Lower leg skin (tissue), 4 donors: Measurements from ENCODE around the gene SORCS2. TPM values are rescaled to one million over a fixed set of nuclear protein-coding genes. Genes with fewer than 3 reads are reported as not detected.

ENCODE experiments used
- DNase-seq, 2 donors: peaks; one replicate each; pipeline ENCODE4 v3.0.0-alpha.2; 2019; ENCODE audit warnings: low spot score in 2 of 2
- H3K4me3 ChIP-seq: fragments of 200-600 bp; sonication (generic); 2 replicates; pipeline ENCODE4 v1.5.1; 2017; ENCODE audit warnings: mild to moderate bottlenecking, low read depth; ENCODE audit not compliant: poor library complexity, severe bottlenecking
- POLR2A ChIP-seq, 2 donors: fragments of 450-650 bp; IDR thresholded peaks; one replicate each; pipeline ENCODE4 v1.6.1; 2016 to 2017; ENCODE audit warnings: antibody characterized with exemption in 2 of 2, mild to moderate bottlenecking in 1 of 2, moderate library complexity in 1 of 2
- WGBS, 2 donors: methylation state at CpG; one replicate each; pipeline ENCODE4 v1.1.5; 2018; 5-methylcytosine and 5-hydroxymethylcytosine counted together
- intact Hi-C: fragments of 100-400 bp; cut with DNase I; formaldehyde crosslinking; loops from one replicate; pipeline ENCODE4 v1.15.0; 2023; ENCODE audit warnings: low total_unique reads
- total RNA-seq, 4 donors: library from RNA; depleted of rRNA; stranded (reverse); fragments of >200 nt; gene quantifications; one replicate each; pipeline ENCODE4 v1.1.0, GENCODE V29; 2016
- TF ChIP-seq, protein P1 (sequence below), 3 donors: fragments of 450-650 bp; IDR thresholded peaks; one replicate each; pipeline ENCODE4 v1.5.1; 2016; ENCODE audit warnings: antibody characterized with exemption in 3 of 3, mild to moderate bottlenecking in 3 of 3, moderate library complexity in 2 of 3

The SORCS2 gene
- total RNA-seq, 4 donors from 2014 or later = 1.1 to 6.4 (median 1.5) TPM

DNA sequence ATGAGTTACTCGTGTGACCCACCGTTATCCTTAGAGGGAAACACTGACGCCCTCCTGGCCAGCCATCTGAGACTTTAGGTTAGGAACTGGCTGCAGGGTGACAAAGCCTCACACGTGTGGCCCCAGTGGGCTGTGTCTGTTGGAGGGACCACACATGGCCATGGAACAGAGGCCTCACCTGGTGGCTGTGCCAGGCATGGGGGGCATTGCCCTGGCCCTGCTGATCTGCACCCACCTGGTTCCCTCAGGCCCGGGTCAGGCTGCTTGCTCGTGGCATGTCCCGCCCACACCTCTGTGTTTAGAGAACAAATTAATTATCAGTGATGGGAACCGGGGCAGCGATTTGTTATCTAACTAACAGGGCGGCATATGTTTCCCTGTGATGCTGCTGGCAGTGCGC lies 343.3 kb downstream of the SORCS2 start:
- no peak for TF ChIP-seq POLR2A (IDR thresholded peaks at IDR 0.05)
- TF ChIP-seq, protein P1, sequence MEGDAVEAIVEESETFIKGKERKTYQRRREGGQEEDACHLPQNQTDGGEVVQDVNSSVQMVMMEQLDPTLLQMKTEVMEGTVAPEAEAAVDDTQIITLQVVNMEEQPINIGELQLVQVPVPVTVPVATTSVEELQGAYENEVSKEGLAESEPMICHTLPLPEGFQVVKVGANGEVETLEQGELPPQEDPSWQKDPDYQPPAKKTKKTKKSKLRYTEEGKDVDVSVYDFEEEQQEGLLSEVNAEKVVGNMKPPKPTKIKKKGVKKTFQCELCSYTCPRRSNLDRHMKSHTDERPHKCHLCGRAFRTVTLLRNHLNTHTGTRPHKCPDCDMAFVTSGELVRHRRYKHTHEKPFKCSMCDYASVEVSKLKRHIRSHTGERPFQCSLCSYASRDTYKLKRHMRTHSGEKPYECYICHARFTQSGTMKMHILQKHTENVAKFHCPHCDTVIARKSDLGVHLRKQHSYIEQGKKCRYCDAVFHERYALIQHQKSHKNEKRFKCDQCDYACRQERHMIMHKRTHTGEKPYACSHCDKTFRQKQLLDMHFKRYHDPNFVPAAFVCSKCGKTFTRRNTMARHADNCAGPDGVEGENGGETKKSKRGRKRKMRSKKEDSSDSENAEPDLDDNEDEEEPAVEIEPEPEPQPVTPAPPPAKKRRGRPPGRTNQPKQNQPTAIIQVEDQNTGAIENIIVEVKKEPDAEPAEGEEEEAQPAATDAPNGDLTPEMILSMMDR (IDR thresholded peaks at IDR 0.05) = no peak
- intact Hi-C loops = no loop called here
- H3K4me3 ChIP-seq = no peak overlapping the region
- WGBS, 2 donors = 85 to 86% methylated on average over 9 to 11 of the region's 11 CpGs
- DNase-seq = no peak

DNA sequence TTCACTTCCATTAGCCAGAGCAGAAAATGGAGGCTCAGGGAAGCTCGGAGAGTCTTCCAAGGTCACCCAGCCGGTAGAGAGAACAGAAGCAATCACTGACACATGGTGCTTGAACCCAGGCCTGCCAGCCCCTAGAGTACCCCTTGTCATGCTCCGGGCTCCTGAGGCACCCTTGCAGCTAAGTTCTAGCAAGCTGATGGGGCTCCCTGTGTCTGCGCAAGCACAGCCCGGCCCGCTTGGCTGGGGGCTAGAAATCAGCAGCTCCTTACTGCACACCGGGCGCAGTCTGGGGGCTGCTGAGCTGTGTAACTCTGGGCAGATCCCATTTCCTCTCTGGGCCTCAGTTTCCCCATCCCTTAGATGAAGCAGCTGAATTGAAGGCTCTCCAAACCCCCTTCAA lies 344.5 kb downstream of the SORCS2 start:
- 81 to 93% methylated on average over 6 to 8 of the region's 8 CpGs for WGBS, 2 donors
- intact Hi-C loops = no loop called here
- TF ChIP-seq, protein P1 (IDR thresholded peaks at IDR 0.05) = no peak
- TF ChIP-seq POLR2A (IDR thresholded peaks at IDR 0.05) = no peak

DNA sequence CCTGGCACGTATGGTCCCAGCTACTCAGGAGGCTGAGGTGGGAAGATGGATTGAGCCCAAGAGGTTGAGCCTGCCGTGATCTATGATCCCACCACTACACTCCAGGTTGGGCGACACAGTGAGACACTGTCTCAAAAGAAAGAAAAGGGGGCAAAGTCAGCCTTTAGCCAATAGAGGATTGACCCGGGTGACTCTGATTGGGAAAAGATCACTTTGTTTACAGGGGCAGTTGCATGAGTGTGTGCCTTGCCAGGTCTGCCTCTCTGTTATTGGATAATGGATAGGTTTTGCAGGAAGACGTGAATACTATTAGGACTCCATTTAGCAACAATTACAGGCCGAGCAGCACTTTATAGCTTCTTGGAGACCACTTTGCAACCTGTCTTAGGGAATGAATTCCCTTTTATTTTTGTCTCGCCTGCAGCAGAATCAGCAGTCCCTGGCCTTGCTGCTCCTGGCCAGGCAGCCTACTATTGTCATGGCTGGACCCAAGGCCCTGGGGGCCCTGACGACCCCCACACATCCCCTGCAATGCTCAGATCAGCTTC lies 345.6 kb downstream of the SORCS2 start:
- intact Hi-C loops = no loop called here
- WGBS, 2 donors = 84 to 88% methylated on average over 8 of the region's 8 CpGs

More for the DNA sequence above, 344.5 kb downstream of the SORCS2 start:
- no peak for DNase-seq
- no peak overlapping the region for H3K4me3 ChIP-seq

DNA sequence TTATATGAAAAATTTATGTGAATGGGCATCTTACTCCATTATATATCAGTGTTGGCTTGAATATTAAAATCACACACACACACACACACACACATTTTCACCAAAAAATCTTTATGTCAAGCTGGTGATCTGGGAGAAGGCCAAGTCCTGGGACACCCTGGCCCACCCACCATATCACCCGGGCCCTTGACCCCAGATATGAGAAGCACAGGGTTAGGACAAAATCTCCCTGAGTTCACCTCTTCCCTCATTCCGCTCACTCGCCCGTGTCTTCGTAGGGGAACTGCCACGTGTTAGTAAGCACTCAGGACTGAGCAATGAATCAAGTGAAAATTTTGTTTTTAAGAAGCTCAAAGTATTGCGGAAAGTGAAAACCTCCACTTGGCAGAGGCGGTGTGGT lies 346.2 kb downstream of the SORCS2 start:
- 84 to 88% methylated on average over 8 of the region's 8 CpGs for WGBS, 2 donors
- no peak for TF ChIP-seq POLR2A (IDR thresholded peaks at IDR 0.05)
- TF ChIP-seq, protein P1 (IDR thresholded peaks at IDR 0.05) = no peak
- DNase-seq = no peak
- intact Hi-C loops = no loop called here
- no peak overlapping the region for H3K4me3 ChIP-seq

More for the DNA sequence above, 345.6 kb downstream of the SORCS2 start:
- TF ChIP-seq, protein P1 (IDR thresholded peaks at IDR 0.05) = no peak
- no peak for TF ChIP-seq POLR2A (IDR thresholded peaks at IDR 0.05)
- H3K4me3 ChIP-seq = no peak overlapping the region
- DNase-seq = no peak

DNA sequence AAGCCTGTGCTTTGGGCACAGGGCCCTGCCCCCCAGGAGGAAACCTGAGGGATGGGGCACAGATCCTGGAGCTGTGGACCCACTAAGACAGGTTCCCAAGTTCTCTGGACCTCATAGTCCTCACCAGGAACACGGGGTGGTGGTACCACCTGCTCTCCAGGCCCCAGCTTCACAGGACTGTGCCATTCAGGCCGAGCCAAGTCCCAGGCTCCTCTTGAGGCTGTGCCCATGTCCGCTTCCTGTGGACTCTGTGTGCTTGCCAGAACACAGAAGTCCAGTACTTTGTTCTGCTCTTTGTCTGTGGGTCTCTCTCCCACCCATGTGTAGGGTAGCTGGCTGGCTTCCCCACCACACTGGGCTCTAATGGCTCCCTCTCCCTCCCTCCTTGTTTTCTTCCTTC lies 346.8 kb downstream of the SORCS2 start:
- no peak for TF ChIP-seq POLR2A (IDR thresholded peaks at IDR 0.05)
- TF ChIP-seq, protein P1 (IDR thresholded peaks at IDR 0.05) = no peak
- WGBS, 2 donors = 0 to 77% methylated on average over 1 to 2 of the region's 3 CpGs
- intact Hi-C loops = no loop called here
- H3K4me3 ChIP-seq = no peak overlapping the region
- no peak for DNase-seq

DNA sequence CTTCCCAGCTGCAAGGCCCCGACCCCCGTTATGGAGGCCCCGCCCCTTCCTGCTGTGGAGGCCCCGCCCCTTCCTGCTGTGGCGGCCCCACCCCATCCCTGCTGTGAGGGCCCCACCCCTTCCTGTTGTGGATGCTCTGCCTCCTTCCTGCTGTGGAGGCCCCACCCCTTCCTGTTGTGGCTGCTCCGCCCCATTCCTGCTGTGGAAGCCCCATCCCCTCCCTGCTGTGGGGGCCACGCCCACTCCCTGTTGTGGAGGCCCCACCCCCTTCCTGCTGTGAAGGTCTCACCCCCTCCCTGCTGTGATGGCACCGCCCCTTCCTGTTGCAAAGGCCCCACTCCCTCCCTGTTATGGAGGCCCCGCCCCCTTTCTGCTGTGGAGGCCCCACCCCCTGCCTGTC lies 347.3 kb downstream of the SORCS2 start:
- H3K4me3 ChIP-seq = no peak overlapping the region
- WGBS, 2 donors = 53 to 56% methylated on average over 7 to 9 of the region's 9 CpGs
- no peak for DNase-seq
- intact Hi-C loops = no loop called here
- TF ChIP-seq, protein P1 (IDR thresholded peaks at IDR 0.05) = no peak
- TF ChIP-seq POLR2A (IDR thresholded peaks at IDR 0.05) = no peak
